GM23338 (cell line): ENCODE results near the gene GARIN3. TPM values are rescaled to one million over a fixed set of nuclear protein-coding genes. Genes with fewer than 3 reads are reported as not detected.
A peak's percentile ranks its signal among the peaks of the same experiment; 100 is the strongest.

Experiments used
- ATAC-seq: fragments of 200-7000 bp; cut with Tn5 transposase; 3 replicates; pipeline ENCODE4 v1.9.1; 2020
- DNase-seq: peaks from one replicate; pipeline ENCODE4 v3.0.0-alpha.2; 2015; ENCODE audit warnings: low spot score
- H2AFZ ChIP-seq: fragments of 200-600 bp; sonication (generic); 2 replicates; pipeline ENCODE4 v1.8.0; 2016; ENCODE audit warnings: antibody characterized with exemption, mild to moderate bottlenecking, moderate library complexity
- H3F3A ChIP-seq: fragments of 200-600 bp; sonication (generic); replicated peaks from 2 replicates; pipeline ENCODE4 v1.8.0; 2017; ENCODE audit warnings: antibody characterized with exemption, mixed run types, low read depth
- H3K27ac ChIP-seq: fragments of 200-600 bp; sonication (generic); 2 replicates; pipeline ENCODE4 v1.6.1; 2016; ENCODE audit warnings: low read depth
- H3K27me3 ChIP-seq: fragments of 200-600 bp; sonication (generic); 2 replicates; pipeline ENCODE4 v1.8.0; 2016; ENCODE audit warnings: mild to moderate bottlenecking, mixed run types, moderate library complexity; ENCODE audit not compliant: insufficient read depth
- H3K36me3 ChIP-seq: fragments of 200-600 bp; sonication (generic); 2 replicates; pipeline ENCODE4 v1.8.0; 2016; ENCODE audit warnings: mild to moderate bottlenecking; ENCODE audit not compliant: insufficient read depth
- H3K4me1 ChIP-seq: fragments of 200-600 bp; sonication (generic); 2 replicates; pipeline ENCODE4 v1.8.0; 2016; ENCODE audit warnings: mild to moderate bottlenecking, moderate library complexity; ENCODE audit not compliant: insufficient read depth
- H3K4me2 ChIP-seq: fragments of 200-600 bp; sonication (generic); 2 replicates; pipeline ENCODE4 v1.7.1; 2017; ENCODE audit warnings: mixed run types
- H3K4me3 ChIP-seq: fragments of 200-600 bp; sonication (generic); 2 replicates; pipeline ENCODE4 v1.6.1; 2016; ENCODE audit warnings: mixed run types
- H3K79me2 ChIP-seq: fragments of 200-600 bp; sonication (generic); replicated peaks from 2 replicates; pipeline ENCODE4 v1.8.0; 2017; ENCODE audit warnings: mild to moderate bottlenecking; ENCODE audit not compliant: insufficient read depth
- H3K9me2 ChIP-seq: fragments of 200-600 bp; sonication (generic); 2 replicates; pipeline ENCODE4 v1.8.0; 2017; ENCODE audit not compliant: insufficient read depth
- H4K20me1 ChIP-seq: fragments of 200-600 bp; sonication (generic); replicated peaks from 2 replicates; pipeline ENCODE4 v1.8.0; 2017; ENCODE audit warnings: mild to moderate bottlenecking; ENCODE audit not compliant: insufficient read depth
- H3K27ac Mint-ChIP-seq: 2 replicates; pipeline ENCODE4 v1.8.0; 2020; ENCODE audit warnings: inconsistent platforms, mild to moderate bottlenecking, moderate library complexity, mixed read lengths
- H3K27me3 Mint-ChIP-seq: 3 replicates; pipeline ENCODE4 v1.8.0; 2022; ENCODE audit warnings: low read depth, mild to moderate bottlenecking, moderate library complexity, mixed read lengths, inconsistent platforms; ENCODE audit not compliant: insufficient read depth, poor library complexity
- H3K36me3 Mint-ChIP-seq: 3 replicates; pipeline ENCODE4 v1.8.0; 2021; ENCODE audit warnings: low read depth, mild to moderate bottlenecking, inconsistent platforms, moderate library complexity, mixed read lengths
- H3K4me1 Mint-ChIP-seq: 3 replicates; pipeline ENCODE4 v1.8.0; 2020; ENCODE audit warnings: mild to moderate bottlenecking, inconsistent platforms, mixed read lengths
- H3K4me3 Mint-ChIP-seq: 3 replicates; pipeline ENCODE4 v1.8.0; 2021; ENCODE audit warnings: moderate library complexity, mild to moderate bottlenecking, inconsistent platforms, mixed read lengths
- H3K9me3 Mint-ChIP-seq: 3 replicates; pipeline ENCODE4 v1.8.0; 2020; ENCODE audit warnings: moderate library complexity, mild to moderate bottlenecking, inconsistent platforms, mixed read lengths
- CREB1 ChIP-seq: fragments of 250-450 bp; sonication (Bioruptor Pico); IDR thresholded peaks from 2 replicates; pipeline ENCODE4 v1.5.0; 2020; ENCODE audit warnings: low read depth, mild to moderate bottlenecking, moderate library complexity
- EZH2 ChIP-seq: fragments of 200-600 bp; sonication (generic); IDR thresholded peaks from one replicate; pipeline ENCODE4 v1.8.0; 2017; ENCODE audit warnings: antibody characterized with exemption, mild to moderate bottlenecking, low read depth; ENCODE audit not compliant: unreplicated experiment
- EZH2phosphoT487 ChIP-seq: fragments of 200-600 bp; sonication (generic); IDR thresholded peaks from one replicate; pipeline ENCODE4 v1.8.1; 2018; ENCODE audit warnings: antibody characterized with exemption; ENCODE audit not compliant: unreplicated experiment
- JUNB ChIP-seq: IDR thresholded peaks from one replicate; pipeline ENCODE4 v1.6.1; 2016; ENCODE audit warnings: antibody characterized with exemption; ENCODE audit not compliant: unreplicated experiment
- POLR2AphosphoS5 ChIP-seq: IDR thresholded peaks from 2 replicates; pipeline ENCODE4 v1.6.1; 2016; ENCODE audit warnings: antibody characterized with exemption, low read depth
- REST ChIP-seq: IDR thresholded peaks from one replicate; pipeline ENCODE4 v1.6.1; 2018; ENCODE audit warnings: antibody characterized with exemption; ENCODE audit not compliant: unreplicated experiment
- STAT1 ChIP-seq: IDR thresholded peaks from one replicate; pipeline ENCODE4 v1.6.1; 2016; ENCODE audit warnings: antibody characterized with exemption; ENCODE audit not compliant: unreplicated experiment
- ZNF331 ChIP-seq: fragments of 250-450 bp; sonication (Bioruptor Pico); IDR thresholded peaks from 2 replicates; pipeline ENCODE4 v1.5.0; 2020; ENCODE audit warnings: low read depth, mild to moderate bottlenecking, moderate library complexity
- ZNF462 ChIP-seq: fragments of 250-450 bp; sonication (Bioruptor Pico); IDR thresholded peaks from 2 replicates; pipeline ENCODE4 v1.5.0; 2020; ENCODE audit warnings: mild to moderate bottlenecking, moderate library complexity
- polyA plus RNA-seq: library from polyadenylated mRNA; unstranded; fragments of >200 nt; fragmentation: Nextera tagmentation; extraction: Ambion mirVana; gene quantifications from 2 replicates; pipeline ENCODE4 v1.2.1, GENCODE V29; 2016
- total RNA-seq: library from RNA; depleted of rRNA; stranded (reverse); fragments of >200 nt; shearing (Covaris generic); gene quantifications from 2 replicates; pipeline ENCODE4 v1.2.3, GENCODE V29; 2014

Gene GARIN3
- total and polyA plus RNA-seq, 2 experiments from 2014 or later, result not detected

DNA sequence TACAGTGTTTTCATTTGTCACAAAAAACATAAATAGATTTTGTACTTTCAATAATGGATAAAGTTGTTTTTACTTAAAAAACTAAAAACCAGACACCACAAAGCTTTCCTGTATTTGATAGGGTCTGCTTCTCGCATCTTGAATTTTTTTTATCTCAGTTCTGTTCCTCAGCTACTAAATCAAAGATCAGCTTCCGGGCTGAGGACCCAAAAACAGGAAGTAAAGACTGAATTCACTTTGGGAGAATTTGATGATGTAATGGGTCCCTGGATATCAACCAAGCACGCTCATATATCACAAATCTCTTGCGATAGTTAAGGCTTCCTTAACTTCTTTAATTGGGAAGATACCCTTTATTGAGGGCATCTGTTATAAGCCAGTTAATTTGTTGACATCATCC lies 38.7 kb upstream of the GARIN3 start:
- Histone ChIP-seq H4K20me1 (no peaks in the 10 kb centered on the region), H3K4me2 (no peak overlapping the region), H2AFZ (0 out of 2 replicates have a peak overlapping the region, but pooled peaks have one; percentile 2), H3K27ac (no peak overlapping the region), H3K79me2 (no peaks in the 10 kb centered on the region), H3K4me3 (no peak overlapping the region), H3K9me2 (no peaks in the 10 kb centered on the region), H3K27me3 (no peaks in the 10 kb centered on the region), H3F3A (no peaks in the 10 kb centered on the region), H3K36me3 (no peaks in the 10 kb centered on the region), H3K4me1 (no peaks in the 10 kb centered on the region)
- Mint-ChIP-seq H3K27ac (no peak overlapping the region), H3K9me3 (no peaks in the 10 kb centered on the region), H3K4me3 (no peak overlapping the region), H3K36me3 (no peaks in the 10 kb centered on the region), H3K4me1 (no peaks in the 10 kb centered on the region), H3K27me3 (no peaks in the 10 kb centered on the region)
- no peak for ATAC-seq
- no peak for TF ChIP-seq EZH2
- TF ChIP-seq JUNB, result no peak
- no peak for TF ChIP-seq EZH2phosphoT487
- TF ChIP-seq REST, result no peak
- no peak for TF ChIP-seq STAT1
- TF ChIP-seq CREB1 (CRISPR knock-in tag), result no peak
- TF ChIP-seq ZNF331 (CRISPR knock-in tag), result no peak
- DNase-seq, result no peak

DNA sequence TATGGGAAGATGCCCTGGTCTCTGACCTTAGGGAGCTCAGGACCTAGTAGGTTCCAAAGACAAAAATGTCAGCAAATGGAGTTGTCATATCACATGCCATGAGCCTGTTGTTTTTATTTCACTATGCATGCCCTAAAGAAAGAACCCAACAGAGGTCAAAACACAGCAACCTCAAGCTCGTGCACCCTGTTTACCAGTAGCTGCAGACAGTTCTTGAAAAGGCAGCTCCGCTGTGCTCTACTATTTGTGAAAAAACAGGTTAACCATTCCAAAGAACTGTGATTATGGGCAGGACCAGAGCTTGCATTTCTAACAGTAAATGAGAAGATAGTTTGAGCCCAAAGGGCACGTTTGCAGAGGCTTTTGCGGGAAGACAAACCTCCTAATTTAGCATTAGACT lies 37.4 kb upstream of the GARIN3 start:
- ATAC-seq, result no peak
- no peaks in the 10 kb centered on the region for H3K36me3 Mint-ChIP-seq
- no peaks in the 10 kb centered on the region for H3F3A ChIP-seq

More for the DNA sequence above, 37.4 kb upstream of the GARIN3 start:
- H3K79me2 ChIP-seq, result no peaks in the 10 kb centered on the region
- H3K4me2 ChIP-seq, result no peak overlapping the region
- no peaks in the 10 kb centered on the region for H3K4me1 ChIP-seq
- no peak for DNase-seq
- H3K27ac Mint-ChIP-seq, result no peak overlapping the region
- H3K4me3 ChIP-seq, result no peak overlapping the region
- H3K27ac ChIP-seq, result no peak overlapping the region
- H2AFZ ChIP-seq, result no peak overlapping the region
- no peaks in the 10 kb centered on the region for H3K4me1 Mint-ChIP-seq
- no peaks in the 10 kb centered on the region for H3K27me3 Mint-ChIP-seq
- H3K27me3 ChIP-seq, result no peaks in the 10 kb centered on the region
- no peaks in the 10 kb centered on the region for H4K20me1 ChIP-seq
- no peak for TF ChIP-seq POLR2AphosphoS5
- no peak for TF ChIP-seq CREB1 (CRISPR knock-in tag)
- TF ChIP-seq REST, result no peak
- TF ChIP-seq STAT1, result no peak
- no peak for TF ChIP-seq ZNF462 (CRISPR knock-in tag)
- no peaks in the 10 kb centered on the region for H3K9me2 ChIP-seq
- no peaks in the 10 kb centered on the region for H3K9me3 Mint-ChIP-seq
- no peak overlapping the region for H3K4me3 Mint-ChIP-seq
- no peaks in the 10 kb centered on the region for H3K36me3 ChIP-seq
